GM19239 (cell line): Measurements from ENCODE around the gene EIPR1.

ENCODE experiments used
- DNase-seq: peaks from one replicate; pipeline ENCODE4 v3.0.0; 2011; ENCODE audit warnings: low spot score; ENCODE audit not compliant: insufficient read length
- FAIRE-seq: peaks from 2 replicates; lab custom pipeline; 2011; peaks lifted over from hg19 to GRCh38; lab: Jason Lieb, UNC

The EIPR1 gene

GRCh38 chr2:3146772-3147650 lies 230.6 kb downstream of the EIPR1 start:
- no peak for FAIRE-seq

GRCh38 chr2:3146175-3146574 lies 231.4 kb downstream of the EIPR1 start:
- DNase-seq (no peak), FAIRE-seq (no peak)

More at GRCh38 chr2:3146772-3147650, 230.6 kb downstream of the EIPR1 start:
- no peak for DNase-seq

GRCh38 chr2:3145471-3146021 lies 232.1 kb downstream of the EIPR1 start:
- FAIRE-seq (no peak), DNase-seq (no peak)

DNA sequence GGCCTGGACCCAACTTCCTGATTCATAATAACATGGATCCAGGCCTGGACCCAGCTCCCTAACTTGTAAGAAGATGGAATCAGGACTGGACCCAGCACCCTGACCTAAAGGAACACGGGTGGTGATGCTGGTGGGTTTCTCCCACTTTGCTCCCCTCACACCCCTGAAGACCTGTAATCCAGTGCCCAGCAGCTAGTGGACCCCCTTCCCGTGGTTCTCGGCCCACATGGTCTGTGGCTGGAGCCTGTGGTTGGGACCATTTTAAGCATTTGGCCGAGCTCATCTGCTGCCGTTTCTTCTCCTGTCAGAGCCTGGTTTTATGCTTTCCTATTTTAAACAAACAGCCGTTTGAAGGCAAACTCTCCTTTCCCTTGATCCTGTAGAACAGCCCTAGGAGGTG lies 232.8 kb downstream of the EIPR1 start:
- FAIRE-seq, result no peak
- no peak for DNase-seq

GRCh38 chr2:3143602-3144001 lies 234.0 kb downstream of the EIPR1 start:
- FAIRE-seq (no peak), DNase-seq (no peak)

DNA sequence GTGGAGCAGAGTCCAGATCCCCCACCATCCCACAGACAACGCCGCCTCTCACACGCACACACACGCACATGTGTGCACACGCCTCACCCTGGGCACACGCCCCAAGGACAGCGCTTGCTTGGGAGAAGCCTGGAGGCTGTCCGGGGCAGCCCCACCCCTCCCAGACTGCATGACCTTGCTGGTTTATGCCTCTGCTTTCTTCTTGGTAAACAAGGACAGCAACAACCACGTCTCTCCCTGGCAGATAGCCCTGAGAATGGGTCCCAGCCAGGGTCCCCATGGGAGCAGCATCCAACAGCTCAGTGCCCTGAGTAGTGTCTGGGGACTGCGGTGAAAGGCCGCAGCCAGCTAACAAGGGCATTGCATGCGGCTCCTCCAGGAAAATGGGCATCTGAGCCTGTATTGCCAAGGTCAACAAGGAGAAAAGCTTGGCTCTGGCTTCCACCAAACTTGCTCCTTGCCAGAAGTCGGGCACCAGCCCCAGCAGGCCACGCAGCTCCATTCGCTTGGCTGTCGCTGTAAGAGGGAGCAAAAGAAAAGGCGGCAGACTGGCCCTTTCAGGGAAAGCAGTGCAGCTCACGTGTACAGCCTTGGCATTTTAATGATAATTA lies 234.6 kb downstream of the EIPR1 start:
- DNase-seq (no peak), FAIRE-seq (no peak)

DNA sequence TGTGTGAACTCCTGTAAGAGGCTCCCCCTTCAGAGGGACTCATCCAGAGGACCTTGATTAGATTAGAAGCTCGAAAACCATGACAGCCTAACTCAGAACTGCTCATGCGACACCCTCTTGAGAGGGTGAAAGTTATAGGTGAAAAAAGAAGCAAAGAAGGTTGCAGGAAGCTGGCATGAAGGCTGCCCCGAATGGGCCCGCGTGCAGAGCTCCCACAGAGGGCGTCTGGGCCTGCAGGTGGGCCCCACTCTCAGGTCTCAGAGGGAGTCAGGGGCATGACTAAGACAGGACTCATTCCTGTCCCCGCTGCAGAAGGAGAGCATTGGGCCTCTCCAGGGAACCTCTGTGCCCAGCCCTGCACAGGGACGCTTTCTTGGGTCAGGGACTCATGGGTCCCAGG lies 235.4 kb downstream of the EIPR1 start:
- FAIRE-seq, result no peak
- DNase-seq, result no peak

DNA sequence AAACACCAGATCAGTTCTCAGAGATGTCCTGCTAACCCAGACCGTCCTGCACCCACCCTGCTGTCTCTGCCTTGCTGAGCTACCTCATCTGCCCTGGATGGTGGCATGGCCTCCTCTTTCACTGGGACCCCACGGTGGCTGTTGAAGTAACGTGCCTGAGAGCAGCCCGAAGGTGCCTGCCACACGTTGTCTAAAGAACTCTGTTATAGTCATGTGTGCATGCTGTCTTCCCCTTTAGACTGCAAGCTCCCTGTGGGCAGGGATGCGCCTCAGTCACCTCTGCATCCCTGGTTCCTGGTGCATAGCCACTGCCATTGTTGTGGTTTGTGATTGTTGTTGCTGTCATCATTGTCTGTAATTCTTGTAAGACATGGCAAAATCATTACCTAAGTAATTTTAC lies 235.9 kb downstream of the EIPR1 start:
- FAIRE-seq, result no peak
- no peak for DNase-seq

GRCh38 chr2:3139906-3140305 lies 237.7 kb downstream of the EIPR1 start:
- FAIRE-seq (no peak), DNase-seq (no peak)
